Heart left ventricle (tissue), 13 donors: ENCODE data around the gene KCNK7.

Experiments
- CTCF ChIP-seq, 12 donors: fragments of 200-600 bp; sonication (generic) in 4 of 12; IDR thresholded peaks; one replicate each; pipeline versions ENCODE4 v1.5.0 to v1.8.0; 2018 to 2022; ENCODE audit warnings: antibody characterized with exemption in 12 of 12, mild to moderate bottlenecking in 5 of 12
- POLR2A ChIP-seq, 2 donors: fragments of 450-650 bp; IDR thresholded peaks; one replicate each; pipeline ENCODE4 v1.6.1; 2017; ENCODE audit warnings: antibody characterized with exemption in 2 of 2, mild to moderate bottlenecking in 2 of 2, moderate library complexity in 2 of 2
- donor health status: ischemic (EF 13 %, LVEDD 7.1; RV severe dilation, severe dysfunction).
- donor health status: DM: no; HTN: yes; CAD: no.
- donor health status: DM: no; HTN: no; CAD: no.
- donor health status: ischemic (EF 25% LVEDD 6.9; RV normal size, moderate dysfunction).
- donor health status: ischemic (EF 25% LVEDD 5.7; RV mildly dilated, moderate dysfunction).
- donor health status: ischemic (EF 35%, LVEDD 5.7; RV mildly dilated, moderate dysfunction).
- donor health status: nonischemic (EF 11% LVEDD 7.7; RV severe dilation, severe dysfunction).
- donor health status: DM: yes; HTN: yes; CAD: no.
- donor health status: PGD.
- donor health status: ischemic (EF 29% LVEDD 5.4; RV normal size, mild dysfunction).
- donor health status: nonischemic (EF 23%, LVEDD 6.1; RV moderate dilation, normal function).

GRCh38 chr11:65606876-65607613 is 11.4 kb upstream of the KCNK7 start:
- TF ChIP-seq CTCF (IDR thresholded peaks at IDR 0.05), result no peak
- peak in 1 of 2 donors; percentile 19 for TF ChIP-seq POLR2A (IDR thresholded peaks at IDR 0.05)
